Esophagus squamous epithelium (tissue), 4 donors: ENCODE data around the gene FNDC3B.

Experiments
- POLR2A ChIP-seq, 4 donors: fragments of 450-650 bp; IDR thresholded peaks; one replicate each; pipeline ENCODE4 v1.6.1; 2017; ENCODE audit warnings: antibody characterized with exemption in 4 of 4, mild to moderate bottlenecking in 4 of 4, moderate library complexity in 3 of 4
- TF ChIP-seq, protein P1 (sequence below), 6 experiments: fragments of 450-650 bp in 4 of 6; fragments of 200-600 bp in 2 of 6; sonication (generic) in 2 of 6; IDR thresholded peaks; one replicate each; pipeline ENCODE4 v1.5.1; 2016 to 2019; ENCODE audit warnings: antibody characterized with exemption in 6 of 6, mild to moderate bottlenecking in 4 of 6, moderate library complexity in 4 of 6

GRCh38 chr3:172313671-172314070 lies 274.3 kb downstream of the FNDC3B start:
- TF ChIP-seq POLR2A (IDR thresholded peaks at IDR 0.05): no peak
- TF ChIP-seq, protein P1, sequence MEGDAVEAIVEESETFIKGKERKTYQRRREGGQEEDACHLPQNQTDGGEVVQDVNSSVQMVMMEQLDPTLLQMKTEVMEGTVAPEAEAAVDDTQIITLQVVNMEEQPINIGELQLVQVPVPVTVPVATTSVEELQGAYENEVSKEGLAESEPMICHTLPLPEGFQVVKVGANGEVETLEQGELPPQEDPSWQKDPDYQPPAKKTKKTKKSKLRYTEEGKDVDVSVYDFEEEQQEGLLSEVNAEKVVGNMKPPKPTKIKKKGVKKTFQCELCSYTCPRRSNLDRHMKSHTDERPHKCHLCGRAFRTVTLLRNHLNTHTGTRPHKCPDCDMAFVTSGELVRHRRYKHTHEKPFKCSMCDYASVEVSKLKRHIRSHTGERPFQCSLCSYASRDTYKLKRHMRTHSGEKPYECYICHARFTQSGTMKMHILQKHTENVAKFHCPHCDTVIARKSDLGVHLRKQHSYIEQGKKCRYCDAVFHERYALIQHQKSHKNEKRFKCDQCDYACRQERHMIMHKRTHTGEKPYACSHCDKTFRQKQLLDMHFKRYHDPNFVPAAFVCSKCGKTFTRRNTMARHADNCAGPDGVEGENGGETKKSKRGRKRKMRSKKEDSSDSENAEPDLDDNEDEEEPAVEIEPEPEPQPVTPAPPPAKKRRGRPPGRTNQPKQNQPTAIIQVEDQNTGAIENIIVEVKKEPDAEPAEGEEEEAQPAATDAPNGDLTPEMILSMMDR (IDR thresholded peaks at IDR 0.05): no peak
